Memory B cell (primary cell): ENCODE measurements around the gene DVL2.

ENCODE experiments used
- ATAC-seq: fragments of 150-1000 bp; cut with Tn5 transposase; 2 replicates; pipeline ENCODE4 v1.10.0; 2021; ENCODE audit warnings: low read depth, mild to moderate bottlenecking, moderate library complexity
- DNase-seq, 2 donors: peaks; one replicate each; pipeline ENCODE4 v3.0.0; 2022; ENCODE audit warnings: low spot score in 2 of 2
- H3K27ac Mint-ChIP-seq: one replicate; pipeline ENCODE4 v1.8.0; 2022; ENCODE audit warnings: mild to moderate bottlenecking, moderate library complexity, mixed read lengths
- H3K27me3 Mint-ChIP-seq: one replicate; pipeline ENCODE4 v1.8.0; 2022; ENCODE audit warnings: mixed read lengths
- H3K36me3 Mint-ChIP-seq: one replicate; pipeline ENCODE4 v1.8.0; 2022; ENCODE audit warnings: mild to moderate bottlenecking, mixed read lengths
- H3K4me1 Mint-ChIP-seq: one replicate; pipeline ENCODE4 v1.8.0; 2022; ENCODE audit warnings: mixed read lengths
- H3K4me3 Mint-ChIP-seq: one replicate; pipeline ENCODE4 v1.8.0; 2022; ENCODE audit warnings: mild to moderate bottlenecking, moderate library complexity, mixed read lengths
- H3K9me3 Mint-ChIP-seq: one replicate; pipeline ENCODE4 v1.8.0; 2022; ENCODE audit warnings: mixed read lengths

The DVL2 gene

GRCh38 chr17:7261379-7262191, 27.3 kb upstream of the DVL2 start:
- H3K4me3 Mint-ChIP-seq: peak overlapping the region; percentile 79
- DNase-seq (no peak), ATAC-seq (peak; percentile 51)
- no peak overlapping the region for H3K27ac Mint-ChIP-seq
- peaks cover 5% of the 10 kb centered on the region for H3K36me3 Mint-ChIP-seq
- H3K4me1 Mint-ChIP-seq: peaks cover 14% of the 10 kb centered on the region
- H3K27me3 Mint-ChIP-seq: peaks cover 12% of the 10 kb centered on the region
- no peaks in the 10 kb centered on the region for H3K9me3 Mint-ChIP-seq

GRCh38 chr17:7260651-7261378, 26.5 kb upstream of the DVL2 start:
- peaks cover 10% of the 10 kb centered on the region for H3K27me3 Mint-ChIP-seq
- H3K36me3 Mint-ChIP-seq: peaks cover 9% of the 10 kb centered on the region
- H3K9me3 Mint-ChIP-seq: no peaks in the 10 kb centered on the region
- no peak overlapping the region for H3K27ac Mint-ChIP-seq
- ATAC-seq (peak; percentile 38), DNase-seq (no peak)
- H3K4me1 Mint-ChIP-seq: peaks cover 14% of the 10 kb centered on the region
- H3K4me3 Mint-ChIP-seq: peak overlapping the region; percentile 69

GRCh38 chr17:7260151-7260550, 25.8 kb upstream of the DVL2 start:
- H3K4me1 Mint-ChIP-seq: peaks cover 14% of the 10 kb centered on the region
- peaks cover 10% of the 10 kb centered on the region for H3K27me3 Mint-ChIP-seq
- ATAC-seq: no peak
- H3K4me3 Mint-ChIP-seq: peak overlapping the region; percentile 43
- peaks cover 9% of the 10 kb centered on the region for H3K36me3 Mint-ChIP-seq
- H3K27ac Mint-ChIP-seq: no peak overlapping the region
- no peaks in the 10 kb centered on the region for H3K9me3 Mint-ChIP-seq
- DNase-seq: no peak

- no peak for DNase-seq
- Mint-ChIP-seq H3K4me1 (peaks cover 14% of the 10 kb centered on the region), H3K36me3 (peaks cover 12% of the 10 kb centered on the region), H3K27me3 (peaks cover 10% of the 10 kb centered on the region), H3K27ac (no peak overlapping the region), H3K9me3 (no peaks in the 10 kb centered on the region), H3K4me3 (no peak overlapping the region)
- ATAC-seq: no peak
Measured at GRCh38 chr17:7259555-7259889, 25.2 kb upstream of the DVL2 start.

- peaks cover 13% of the 10 kb centered on the region for H3K4me1 Mint-ChIP-seq
- no peak for ATAC-seq
- H3K27me3 Mint-ChIP-seq: peaks cover 9% of the 10 kb centered on the region
- no peak overlapping the region for H3K4me3 Mint-ChIP-seq
- H3K9me3 Mint-ChIP-seq: no peaks in the 10 kb centered on the region
- no peak for DNase-seq
- H3K27ac Mint-ChIP-seq: no peak overlapping the region
- H3K36me3 Mint-ChIP-seq: peaks cover 12% of the 10 kb centered on the region
Measured at GRCh38 chr17:7258731-7259554, 24.6 kb upstream of the DVL2 start.

- Mint-ChIP-seq H3K27ac (no peak overlapping the region), H3K36me3 (peaks cover 18% of the 10 kb centered on the region), H3K9me3 (no peaks in the 10 kb centered on the region), H3K4me3 (no peak overlapping the region), H3K4me1 (peaks cover 13% of the 10 kb centered on the region), H3K27me3 (no peaks in the 10 kb centered on the region)
- ATAC-seq: no peak
- no peak for DNase-seq
Measured at GRCh38 chr17:7256766-7257456, 22.6 kb upstream of the DVL2 start.

GRCh38 chr17:7254511-7254910, 20.2 kb upstream of the DVL2 start:
- H3K27ac Mint-ChIP-seq: no peak overlapping the region
- H3K4me1 Mint-ChIP-seq: peaks cover 17% of the 10 kb centered on the region
- DNase-seq (no peak), ATAC-seq (no peak)
- H3K27me3 Mint-ChIP-seq: no peaks in the 10 kb centered on the region
- no peak overlapping the region for H3K4me3 Mint-ChIP-seq
- peaks cover 18% of the 10 kb centered on the region for H3K36me3 Mint-ChIP-seq
- no peaks in the 10 kb centered on the region for H3K9me3 Mint-ChIP-seq

- Mint-ChIP-seq H3K27ac (peak overlapping the region; percentile 99), H3K4me1 (peaks cover 26% of the 10 kb centered on the region), H3K4me3 (peak overlapping the region; percentile 89), H3K9me3 (no peaks in the 10 kb centered on the region), H3K27me3 (no peaks in the 10 kb centered on the region), H3K36me3 (peaks cover 18% of the 10 kb centered on the region)
- no peak for DNase-seq
- ATAC-seq: no peak
Measured at GRCh38 chr17:7253082-7253481, 18.8 kb upstream of the DVL2 start.

GRCh38 chr17:7252176-7253043, 18.1 kb upstream of the DVL2 start, which contains the start of gene ELP5:
Gene ELP5, plus strand, starts transcription at chr17:7252215. Its CDS starts 336 bp downstream, at chr17:7252551.
- no peaks in the 10 kb centered on the region for H3K27me3 Mint-ChIP-seq
- H3K27ac Mint-ChIP-seq: peak within 1 kb of the TSS; percentile 99
- H3K4me1 Mint-ChIP-seq: peaks cover 26% of the 10 kb centered on the region
- peak within 1 kb of the TSS; percentile 89 for H3K4me3 Mint-ChIP-seq
- ATAC-seq (peak; percentile 62), DNase-seq (no peak)
- H3K9me3 Mint-ChIP-seq: no peaks in the 10 kb centered on the region
- peaks cover 18% of the 10 kb centered on the region for H3K36me3 Mint-ChIP-seq

- H3K4me1 Mint-ChIP-seq: peaks cover 26% of the 10 kb centered on the region
- H3K36me3 Mint-ChIP-seq: peaks cover 17% of the 10 kb centered on the region
- no peaks in the 10 kb centered on the region for H3K9me3 Mint-ChIP-seq
- H3K27me3 Mint-ChIP-seq: no peaks in the 10 kb centered on the region
- peak; percentile 99 for DNase-seq
- peak; percentile 85 for ATAC-seq
- peak within 1 kb of the TSS; percentile 99 for H3K27ac Mint-ChIP-seq
- H3K4me3 Mint-ChIP-seq: peak within 1 kb of the TSS; percentile 89
Measured at GRCh38 chr17:7251661-7252175, 17.4 kb upstream of the DVL2 start, which contains the start of gene CTDNEP1. Gene CTDNEP1, minus strand, starts transcription at chr17:7251734. Its CDS starts 438 bp downstream, at chr17:7251296.

- H3K27ac Mint-ChIP-seq: peak overlapping the region; percentile 99
- peaks cover 26% of the 10 kb centered on the region for H3K4me1 Mint-ChIP-seq
Measured at GRCh38 chr17:7250695-7251627, 16.6 kb upstream of the DVL2 start.

GRCh38 chr17:7249830-7250229, 15.5 kb upstream of the DVL2 start:
- ATAC-seq: no peak
- Mint-ChIP-seq H3K36me3 (peaks cover 21% of the 10 kb centered on the region), H3K27me3 (no peaks in the 10 kb centered on the region), H3K4me1 (peaks cover 26% of the 10 kb centered on the region), H3K27ac (peak overlapping the region; percentile 99), H3K4me3 (peak overlapping the region; percentile 89), H3K9me3 (no peaks in the 10 kb centered on the region)
- no peak for DNase-seq

More at GRCh38 chr17:7250695-7251627, 16.6 kb upstream of the DVL2 start:
- Mint-ChIP-seq H3K27me3 (no peaks in the 10 kb centered on the region), H3K9me3 (no peaks in the 10 kb centered on the region), H3K4me3 (peak overlapping the region; percentile 89), H3K36me3 (peaks cover 20% of the 10 kb centered on the region)
- ATAC-seq (no peak), DNase-seq (peak in 1 of 2 donors; percentile 25)
